GM18951 (cell line): Measurements from ENCODE around the gene LRRC8E.

ENCODE experiments used
- POLR2A ChIP-seq: IDR thresholded peaks from 4 replicates; pipeline ENCODE4 v1.6.1; 2011; ENCODE audit warnings: mild to moderate bottlenecking; ENCODE audit not compliant: insufficient read length, insufficient read depth; ENCODE audit errors: extremely low read depth
- in situ Hi-C: fragments of 300-500 bp; cut with MboI; formaldehyde crosslinking; loops from one replicate; pipeline ENCODE4 v1.12.0; 2022; ENCODE audit warnings: low sequenced_read_pairs, mixed read lengths, inconsistent platforms; ENCODE audit not compliant: unreplicated experiment

Gene LRRC8E

DNA sequence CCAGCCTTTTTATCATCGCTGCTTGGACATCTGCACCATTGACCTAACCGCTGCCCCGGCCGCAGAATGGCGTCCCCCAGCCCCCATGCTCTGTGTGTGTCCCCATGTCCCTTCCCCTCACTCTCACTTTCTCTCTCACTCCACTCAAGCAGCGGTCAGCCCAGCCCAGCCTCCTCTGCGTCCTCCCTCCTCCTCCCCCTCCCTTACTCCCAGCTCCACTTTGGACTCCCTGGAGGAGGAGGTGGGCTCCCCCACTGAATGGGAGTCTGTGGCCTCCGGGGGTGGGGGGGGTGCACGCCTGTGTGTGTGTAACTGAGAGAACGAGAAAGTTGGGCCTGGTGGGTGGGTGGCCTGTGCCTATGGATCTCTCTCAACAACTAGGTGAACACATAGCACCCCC lies 17.5 kb downstream of the LRRC8E start:
- in situ Hi-C loops = no loop called here

DNA sequence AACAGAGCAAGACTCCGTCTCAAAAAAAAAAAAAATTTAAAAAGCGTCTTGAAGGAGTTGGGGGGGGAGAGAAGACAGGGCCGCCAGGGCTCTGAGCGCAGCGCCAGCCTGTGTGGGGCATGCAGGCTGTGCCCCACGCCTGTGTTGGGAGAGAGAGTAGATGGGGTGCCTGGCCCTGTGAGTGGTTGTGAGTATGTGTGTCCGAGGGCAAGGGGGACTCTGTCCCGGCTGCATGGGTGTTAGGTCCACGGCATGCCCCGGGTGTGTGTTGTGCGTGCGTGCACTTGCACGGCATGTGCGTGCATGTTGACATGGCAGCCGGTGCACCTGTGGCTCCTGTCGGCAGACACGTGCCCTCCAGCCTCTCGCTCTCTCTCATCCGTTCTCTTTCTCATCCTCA lies 18.8 kb downstream of the LRRC8E start:
- TF ChIP-seq POLR2A = no peak
- in situ Hi-C loops = no loop called here

More for the DNA sequence above, 17.5 kb downstream of the LRRC8E start:
- no peak for TF ChIP-seq POLR2A

DNA sequence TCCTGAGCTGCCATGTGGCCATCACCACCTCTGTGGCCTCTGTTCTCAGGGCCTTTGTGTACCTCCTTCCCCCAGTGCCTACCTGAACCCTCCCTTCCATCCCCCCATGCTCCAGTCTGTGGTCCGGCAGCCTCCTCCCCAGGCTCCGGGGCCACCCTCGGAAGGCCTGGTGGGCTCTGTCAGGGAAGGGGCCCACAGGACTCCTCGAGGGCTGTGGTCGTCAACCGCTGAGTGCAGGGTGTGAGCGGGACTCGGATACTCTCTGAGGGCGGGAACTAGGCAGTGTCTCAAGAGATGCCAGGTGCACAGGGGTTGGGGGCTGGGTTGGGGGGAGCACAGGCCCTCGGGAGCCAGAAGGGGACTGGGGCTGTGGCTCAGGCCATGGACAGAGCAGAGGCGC lies 19.2 kb downstream of the LRRC8E start:
- no peak for TF ChIP-seq POLR2A
- in situ Hi-C loops = no loop called here

DNA sequence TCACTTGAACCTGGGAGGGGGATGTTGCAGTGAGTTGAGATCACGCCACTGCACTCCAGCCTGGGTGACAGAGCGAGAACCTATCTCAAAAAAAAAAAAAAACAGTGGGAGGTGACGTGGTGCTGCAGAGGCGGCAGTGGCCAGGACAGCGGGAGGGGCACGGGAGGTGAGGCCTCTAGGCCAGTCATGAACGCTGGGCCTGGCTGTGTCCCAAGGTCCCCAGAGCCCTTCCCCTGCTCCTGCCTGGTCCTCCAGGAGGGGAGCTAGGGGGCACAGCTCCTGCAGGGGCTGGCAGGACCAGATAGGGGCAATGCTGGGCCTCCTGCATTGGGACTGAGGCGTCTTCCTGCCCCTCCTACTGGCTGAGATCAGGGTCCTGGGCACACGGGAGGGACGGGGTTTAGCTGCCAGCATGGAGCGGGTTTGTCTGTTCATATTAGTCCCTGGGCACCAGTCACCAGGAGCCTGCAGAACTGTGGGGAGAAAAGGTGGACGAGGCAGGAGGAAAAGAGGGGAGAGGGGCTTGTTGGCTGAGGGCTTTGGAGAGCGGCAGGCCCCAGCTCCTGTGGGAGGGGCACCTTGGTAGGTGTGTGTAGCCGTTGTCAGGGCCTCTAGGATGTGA lies 19.9 kb downstream of the LRRC8E start:
- TF ChIP-seq POLR2A = no peak
- in situ Hi-C loops = no loop called here

DNA sequence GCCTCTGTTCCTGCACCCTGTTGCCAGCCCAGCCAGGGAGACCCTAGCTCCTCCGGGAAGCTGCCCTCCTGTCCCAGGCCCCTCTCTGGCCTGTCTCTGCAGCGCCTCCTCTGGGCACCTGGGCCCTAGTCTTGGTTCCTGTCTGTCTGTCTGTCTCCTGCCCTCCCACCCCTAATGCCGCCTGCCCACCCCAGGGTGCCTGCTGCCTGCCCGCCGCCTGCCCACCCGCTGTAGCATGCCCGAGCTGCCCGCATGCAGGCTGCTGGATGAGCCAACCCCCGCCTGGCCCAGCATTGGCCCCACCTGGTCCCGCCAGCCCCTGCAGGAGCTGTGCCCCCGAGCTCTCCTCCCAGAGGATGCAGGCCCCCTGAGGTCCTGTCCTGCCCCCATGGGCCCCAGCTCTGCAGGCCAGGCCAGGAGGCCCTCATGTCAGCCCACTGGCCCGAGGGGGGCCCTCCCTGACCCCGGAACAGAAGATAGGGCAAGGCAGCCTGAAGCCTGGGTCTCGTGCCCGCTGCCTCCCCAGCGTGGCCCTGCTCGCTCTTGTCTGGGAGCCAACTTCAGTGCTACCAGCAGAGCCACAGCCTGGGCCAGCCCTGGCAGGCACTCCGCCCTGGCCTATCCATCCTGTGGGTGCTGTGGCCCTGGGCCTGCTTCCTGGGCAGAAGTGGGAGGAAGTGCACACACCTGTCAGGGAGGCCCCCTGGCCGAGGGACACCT lies 20.6 kb downstream of the LRRC8E start:
- no peak for TF ChIP-seq POLR2A
- in situ Hi-C loops = no loop called here

DNA sequence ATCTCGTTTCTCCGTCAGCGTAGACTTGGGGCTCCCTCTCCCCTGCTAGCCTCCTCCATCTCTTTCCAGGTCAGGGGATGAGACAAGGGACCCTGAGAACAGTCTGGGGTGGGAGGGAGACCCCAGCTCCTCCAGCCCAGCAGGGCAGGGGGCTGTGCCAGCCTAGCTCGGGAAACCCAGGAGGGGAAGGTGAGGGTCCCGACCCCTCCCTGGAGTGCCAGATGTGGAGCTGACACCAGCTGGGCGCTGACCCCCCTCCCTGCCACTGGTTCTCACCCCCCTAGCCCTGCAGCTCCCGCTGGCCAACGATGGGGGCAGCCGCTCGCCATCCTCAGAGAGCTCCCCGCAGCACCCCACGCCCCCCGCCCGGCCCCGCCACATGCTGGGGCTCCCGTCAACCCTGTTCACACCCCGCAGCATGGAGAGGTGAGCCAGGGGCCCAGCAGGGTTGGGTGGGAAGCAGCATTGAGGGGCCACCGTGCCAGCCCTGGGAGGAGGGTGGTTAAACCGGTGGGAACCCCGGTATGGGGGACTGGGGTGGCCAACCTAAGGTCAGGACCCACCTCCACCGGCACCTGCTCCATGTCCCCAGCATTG lies 21.3 kb downstream of the LRRC8E start:
- no peak for TF ChIP-seq POLR2A
- in situ Hi-C loops = no loop called here

DNA sequence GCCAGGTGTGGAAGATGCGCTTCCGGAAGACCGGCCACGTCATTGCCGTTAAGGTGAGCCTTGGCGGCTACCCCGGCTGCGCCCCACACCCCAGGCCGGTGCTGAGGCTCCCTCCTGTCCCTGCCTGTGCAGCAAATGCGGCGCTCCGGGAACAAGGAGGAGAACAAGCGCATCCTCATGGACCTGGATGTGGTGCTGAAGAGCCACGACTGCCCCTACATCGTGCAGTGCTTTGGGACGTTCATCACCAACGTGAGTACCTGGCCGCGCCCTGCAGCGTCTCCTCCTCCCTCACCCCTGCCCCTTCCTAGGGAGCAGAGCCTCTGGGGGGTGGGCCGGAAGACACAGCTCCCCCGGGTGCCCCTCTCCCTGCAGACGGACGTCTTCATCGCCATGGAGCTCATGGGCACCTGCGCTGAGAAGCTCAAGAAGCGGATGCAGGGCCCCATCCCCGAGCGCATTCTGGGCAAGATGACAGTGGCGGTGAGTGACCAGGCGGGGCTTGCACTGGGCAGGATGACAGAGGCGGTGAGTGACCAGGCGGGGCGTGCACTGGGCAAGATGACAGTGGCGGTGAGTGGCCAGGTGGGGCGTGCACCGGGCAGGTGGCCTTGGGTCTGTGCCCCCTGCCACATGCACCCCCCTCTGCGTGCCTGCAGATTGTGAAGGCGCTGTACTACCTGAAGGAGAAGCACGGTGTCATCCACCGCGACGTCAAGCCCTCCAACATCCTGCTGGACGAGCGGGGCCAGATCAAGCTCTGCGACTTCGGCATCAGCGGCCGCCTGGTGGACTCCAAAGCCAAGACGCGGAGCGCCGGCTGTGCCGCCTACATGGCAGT lies 22.2 kb downstream of the LRRC8E start:
- no peak for TF ChIP-seq POLR2A
- in situ Hi-C loops = no loop called here

DNA sequence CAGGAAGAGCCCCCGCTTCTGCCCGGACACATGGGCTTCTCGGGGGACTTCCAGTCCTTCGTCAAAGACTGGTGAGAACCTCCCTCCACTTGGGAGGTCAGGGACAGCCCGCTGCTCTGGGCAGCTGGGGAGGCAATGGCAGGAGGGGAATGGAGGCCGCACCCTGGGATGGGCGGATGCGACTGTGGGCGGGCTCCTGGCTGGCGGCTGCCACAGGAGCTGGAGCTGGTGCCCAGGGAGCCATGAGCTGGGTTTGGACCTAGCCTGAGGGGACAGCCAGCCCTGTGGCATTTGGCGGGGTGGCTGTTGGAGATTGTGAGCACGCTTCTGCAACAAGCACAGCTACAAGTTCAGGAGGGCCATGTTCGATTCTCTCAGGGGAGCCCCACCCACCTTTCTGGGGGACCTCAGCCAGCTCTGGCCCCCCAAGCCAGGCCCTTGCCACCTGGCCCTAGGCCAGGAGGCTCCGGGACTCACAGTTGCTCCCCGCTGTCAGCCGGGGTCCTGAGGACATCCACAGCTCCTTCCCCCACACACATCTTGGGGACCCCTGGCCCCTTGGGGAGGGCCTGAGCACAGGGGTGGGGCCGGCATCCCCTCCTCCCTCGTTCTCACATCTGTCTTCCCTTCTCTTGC lies 23.3 kb downstream of the LRRC8E start:
- in situ Hi-C loops = no loop called here
- TF ChIP-seq POLR2A = no peak

DNA sequence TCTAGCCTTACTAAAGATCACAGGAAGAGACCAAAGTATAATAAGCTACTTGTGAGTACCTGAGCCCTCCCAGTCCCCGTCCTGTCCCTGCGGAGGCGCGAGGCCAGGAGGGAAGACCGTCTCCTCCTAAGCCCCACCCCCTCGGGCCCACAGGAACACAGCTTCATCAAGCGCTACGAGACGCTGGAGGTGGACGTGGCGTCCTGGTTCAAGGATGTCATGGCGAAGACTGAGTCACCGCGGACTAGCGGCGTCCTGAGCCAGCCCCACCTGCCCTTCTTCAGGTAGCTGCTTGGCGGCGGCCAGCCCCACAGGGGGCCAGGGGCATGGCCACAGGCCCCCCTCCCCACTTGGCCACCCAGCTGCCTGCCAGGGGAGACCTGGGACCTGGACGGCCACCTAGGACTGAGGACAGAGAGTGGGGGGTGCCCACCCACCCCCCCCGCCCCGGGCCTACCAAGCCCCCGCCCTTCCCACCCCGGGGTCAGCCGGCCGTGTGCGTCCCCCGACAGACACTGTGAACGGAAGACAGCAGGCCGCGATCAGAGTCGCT lies 23.9 kb downstream of the LRRC8E start:
- TF ChIP-seq POLR2A = no peak
- in situ Hi-C loops = no loop called here

DNA sequence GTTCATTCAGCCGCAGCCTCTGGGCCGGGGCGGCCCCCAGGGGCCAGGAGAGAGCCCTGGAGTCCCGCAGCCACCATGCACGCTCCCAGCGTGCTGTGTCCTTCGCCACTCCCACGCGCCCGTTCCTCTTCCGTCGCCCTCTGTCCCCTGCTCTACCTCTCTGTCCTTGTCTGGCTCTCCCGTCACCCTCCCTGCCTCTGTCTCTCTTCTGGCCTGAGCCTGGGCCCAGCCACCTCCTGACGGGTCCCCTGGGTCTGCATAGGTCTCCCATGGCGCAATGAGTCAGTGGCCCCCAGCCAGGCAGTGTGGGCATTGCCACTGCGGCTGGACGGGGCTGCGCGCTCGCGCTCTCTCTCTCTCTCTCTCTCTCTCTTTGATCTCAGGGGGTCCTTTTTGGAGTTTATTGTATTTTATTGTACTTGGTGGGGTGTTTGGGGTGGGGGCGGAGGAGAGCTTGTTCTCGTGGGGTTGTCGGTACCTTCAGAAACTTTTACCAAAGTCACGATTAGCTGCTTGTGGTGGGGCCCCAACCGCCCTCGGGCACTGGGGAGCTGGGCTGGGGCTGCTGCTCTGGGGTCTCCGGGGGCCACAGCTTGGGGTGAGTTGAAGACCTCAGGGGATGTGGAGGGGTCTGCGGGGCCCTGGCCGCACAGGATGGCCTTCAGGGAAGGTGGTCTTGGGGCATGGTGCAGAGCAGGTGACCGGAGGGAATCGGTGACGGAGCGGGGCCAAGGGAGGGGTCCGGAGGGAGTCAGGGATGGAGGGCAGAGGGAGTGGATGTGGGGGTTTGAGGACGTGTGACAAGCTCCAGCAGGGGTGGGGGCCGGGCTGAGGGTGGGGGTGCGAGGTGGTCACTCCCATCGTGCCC lies 24.6 kb downstream of the LRRC8E start:
- TF ChIP-seq POLR2A = no peak
- in situ Hi-C loops = no loop called here

DNA sequence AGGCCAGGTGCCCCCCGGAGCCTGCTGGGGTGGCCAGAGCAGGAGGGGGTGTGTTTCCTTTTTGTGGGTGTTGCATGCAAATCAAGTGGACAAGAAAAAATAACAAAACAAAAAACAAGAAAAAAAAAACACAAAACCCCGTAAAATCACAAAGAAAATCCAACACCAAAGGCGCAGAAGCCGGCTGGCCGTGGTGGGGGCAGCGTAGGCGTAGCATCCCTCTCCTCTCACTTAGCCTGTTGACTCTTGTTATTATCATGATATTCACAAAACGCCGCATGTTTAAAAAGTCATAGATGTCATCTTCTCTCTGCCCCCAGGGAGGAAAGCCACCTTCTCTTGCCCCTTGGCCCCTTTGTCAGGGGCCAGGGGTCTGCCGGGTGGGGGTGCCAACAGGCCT lies 25.3 kb downstream of the LRRC8E start:
- TF ChIP-seq POLR2A = no peak
- in situ Hi-C loops = no loop called here

DNA sequence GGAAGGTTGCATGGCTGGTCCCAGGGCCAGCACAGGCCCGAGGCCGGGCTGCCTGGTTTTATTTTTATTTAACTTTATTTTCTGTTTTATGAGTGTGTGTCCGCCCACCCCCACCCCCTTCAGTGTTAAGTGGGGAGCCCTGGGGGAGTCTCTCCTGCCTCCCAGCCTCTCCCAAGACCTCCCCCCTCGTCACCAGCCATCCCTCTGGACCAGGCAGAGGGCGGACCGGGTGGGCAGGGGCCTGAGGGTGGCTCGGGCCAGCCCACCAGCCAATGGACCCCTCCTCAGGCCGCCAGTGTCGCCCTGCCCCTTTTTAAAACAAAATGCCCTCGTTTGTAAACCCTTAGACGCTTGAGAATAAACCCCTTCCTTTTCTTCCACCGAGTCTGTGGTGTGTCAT lies 25.8 kb downstream of the LRRC8E start:
- in situ Hi-C loops = no loop called here
- TF ChIP-seq POLR2A = no peak
